K562 (cell line): ENCODE measurements around the gene ZNF462.

Source experiments
- CBX1 ChIP-seq: sonication (generic); IDR thresholded peaks from 2 replicates; pipeline ENCODE4 v1.6.1; 2016; ENCODE audit warnings: antibody characterized with exemption, low read depth, mild to moderate bottlenecking
- CHD2 ChIP-seq: IDR thresholded peaks from 2 replicates; pipeline ENCODE4 v1.6.1; 2011; ENCODE audit warnings: low read depth, low read length
- CREB3 ChIP-seq: fragments of 450-650 bp; conservative IDR thresholded peaks from 2 replicates; pipeline ENCODE4 v1.6.1; 2016; ENCODE audit warnings: missing genetic modification characterization, low read depth, mild to moderate bottlenecking, missing compliant biosample characterization, moderate library complexity
- EGR1 ChIP-seq: fragments of 450-650 bp; conservative IDR thresholded peaks from 2 replicates; pipeline ENCODE4 v1.6.1; 2017; ENCODE audit warnings: mild to moderate bottlenecking
- FOXK1 ChIP-seq: sonication (generic); formaldehyde crosslinking; IDR thresholded peaks from 2 replicates; pipeline ENCODE4 v1.8.0; 2022; ENCODE audit warnings: missing genetic modification reagents, mild to moderate bottlenecking, borderline replicate concordance
- FOXP1 ChIP-seq: sonication (generic); formaldehyde crosslinking; IDR thresholded peaks from 2 replicates; pipeline ENCODE4 v1.8.0; 2022; ENCODE audit warnings: mild to moderate bottlenecking, missing genetic modification reagents
- NFIC ChIP-seq: fragments of 450-650 bp; IDR thresholded peaks from 2 replicates; pipeline ENCODE4 v1.6.1; 2017; ENCODE audit warnings: mild to moderate bottlenecking, inconsistent platforms
- ZFP30 ChIP-seq: fragments of 250-450 bp; sonication (Bioruptor Pico); IDR thresholded peaks from 2 replicates; pipeline ENCODE4 v1.8.0; 2022; ENCODE audit warnings: moderate library complexity, mild to moderate bottlenecking, inconsistent platforms, borderline replicate concordance

GRCh38 chr9:107051392-107051791 lies 188.4 kb downstream of the ZNF462 start:
- TF ChIP-seq CBX1 (no peak), CREB3 (no peak), NFIC (no peak), EGR1 (no peak), CHD2 (no peak), FOXK1 (CRISPR knock-in tag) (no peak), ZFP30 (CRISPR knock-in tag) (no peak), FOXP1 (no peak)
